Epidermal melanocyte (primary cell): ENCODE results near the gene PITX2.

ENCODE experiments used
- DNase-seq: peaks from one replicate; pipeline ENCODE4 v3.0.0; 2011; ENCODE audit warnings: low spot score; ENCODE audit not compliant: insufficient read length

Gene PITX2

DNA sequence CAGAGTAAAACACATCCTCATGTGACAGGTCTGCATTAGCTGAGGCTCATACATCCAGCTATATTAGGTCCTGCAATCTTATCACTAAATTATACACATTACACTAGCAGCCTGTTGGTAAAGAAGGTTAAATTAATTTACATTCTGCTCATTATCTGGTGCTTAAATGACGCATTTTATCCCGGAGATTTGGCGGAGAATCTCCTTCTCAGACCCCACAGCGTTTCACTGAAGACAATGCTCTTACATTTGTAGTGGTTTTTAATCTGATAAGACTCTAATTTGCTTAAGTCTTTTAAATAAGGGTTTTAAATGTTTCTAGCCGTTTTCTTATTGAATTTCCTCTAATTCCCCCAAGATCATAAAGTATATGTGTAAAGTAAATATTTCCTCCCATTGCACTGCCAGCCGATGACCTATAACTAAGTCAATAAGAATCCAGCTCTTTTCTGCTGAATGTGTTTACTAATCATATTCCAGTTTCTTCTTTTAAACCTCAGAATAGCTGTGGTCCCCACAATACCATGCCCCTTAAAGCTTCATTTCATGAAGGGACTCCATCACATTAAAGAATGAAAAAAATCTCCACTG is 2.1 kb upstream of the PITX2 start:
- DNase-seq, result no peak

DNA sequence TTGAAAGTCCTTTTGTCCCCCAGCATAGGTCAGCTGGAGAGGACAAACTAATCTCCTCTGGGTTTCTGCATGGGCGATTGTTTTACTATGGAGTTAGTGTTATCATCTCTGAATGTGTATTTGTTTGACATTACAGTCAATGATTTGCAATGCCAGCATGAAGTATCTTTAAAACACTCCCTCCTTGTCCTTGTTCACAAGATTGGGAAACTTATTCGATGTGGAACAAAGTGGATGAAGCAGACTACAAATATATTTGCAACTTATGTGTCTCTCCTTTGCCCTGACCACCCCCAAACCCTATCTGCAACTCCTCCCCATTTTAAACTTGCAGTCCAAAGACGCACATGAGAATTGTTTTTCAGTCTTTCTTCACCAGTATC is 1.5 kb upstream of the PITX2 start:
- no peak for DNase-seq

DNA sequence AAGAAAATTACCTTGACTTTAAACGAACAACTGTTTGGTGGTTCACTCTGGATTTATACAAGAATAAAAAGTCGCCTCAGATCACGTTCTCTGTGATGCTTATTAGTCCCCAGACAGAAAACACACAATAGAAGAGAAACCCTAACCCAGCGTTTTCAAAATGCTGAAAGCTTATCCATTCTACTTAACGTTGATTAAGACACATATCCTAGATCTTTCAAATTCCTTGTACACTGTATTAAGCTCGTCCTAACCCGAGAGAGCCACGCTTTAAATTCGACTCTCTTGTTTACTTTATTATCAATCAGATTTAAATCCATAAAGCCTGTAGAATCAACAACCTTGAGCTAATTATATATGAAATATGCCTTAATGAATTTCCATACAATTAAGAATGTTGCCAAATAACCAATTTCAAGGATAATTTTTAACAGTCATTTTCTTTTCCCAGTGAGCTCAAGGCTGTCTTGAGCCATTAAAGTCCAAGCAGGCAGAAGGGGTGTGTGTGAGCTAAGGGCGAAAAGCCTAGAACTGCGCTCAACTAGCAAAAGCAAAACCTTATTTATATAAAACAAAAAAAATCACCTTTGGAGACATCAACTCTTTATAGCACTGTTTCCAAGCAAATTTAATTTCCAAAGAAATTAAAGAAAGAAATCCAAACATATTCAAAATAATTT is 981 bp upstream of the PITX2 start:
- DNase-seq, result no peak

DNA sequence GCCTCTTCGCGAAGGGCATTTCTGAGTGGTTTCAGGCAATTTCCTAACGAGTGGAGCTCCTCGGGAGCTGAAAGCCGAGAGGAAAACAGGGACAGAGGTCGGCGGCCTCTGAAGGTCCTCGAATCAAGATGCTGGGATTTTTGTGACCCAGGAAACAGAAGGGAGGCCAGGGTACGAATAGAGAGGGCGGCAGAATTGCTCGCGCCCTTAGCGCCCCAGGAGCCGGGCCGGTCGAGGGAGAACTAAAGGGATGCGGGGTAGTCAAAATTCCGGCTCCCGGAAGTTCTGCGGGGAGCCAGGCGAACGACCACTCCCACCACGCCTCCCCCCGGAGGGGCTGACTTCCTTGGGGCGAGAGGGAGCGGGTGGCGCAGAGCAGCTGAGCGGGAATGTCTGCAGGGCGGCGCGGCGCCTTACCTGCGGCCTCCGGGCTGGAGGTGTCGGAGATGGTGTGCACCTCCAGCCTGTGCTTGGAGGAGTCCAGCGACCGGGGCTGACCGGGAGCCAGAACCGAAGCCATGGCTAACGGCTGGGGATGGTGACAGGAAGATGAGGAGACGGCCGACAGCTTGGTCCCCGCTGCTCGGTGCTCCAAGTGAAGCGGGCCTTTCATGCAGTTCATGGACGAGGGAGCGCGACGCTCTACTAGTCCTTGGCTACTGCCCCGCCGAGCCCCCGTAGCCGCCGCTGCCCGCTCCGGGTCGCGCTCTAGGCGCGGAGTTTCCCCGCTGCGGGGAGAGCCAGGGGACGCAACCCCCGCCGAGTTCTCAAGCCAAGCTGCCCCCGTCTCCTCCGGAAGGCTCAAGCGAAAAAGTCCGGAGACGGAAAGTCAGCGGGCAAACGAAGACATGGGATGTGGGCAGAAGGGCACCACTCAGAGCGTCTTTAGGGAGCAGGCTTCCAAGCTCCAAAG is 782 bp downstream of the PITX2 start:
- DNase-seq, result no peak

DNA sequence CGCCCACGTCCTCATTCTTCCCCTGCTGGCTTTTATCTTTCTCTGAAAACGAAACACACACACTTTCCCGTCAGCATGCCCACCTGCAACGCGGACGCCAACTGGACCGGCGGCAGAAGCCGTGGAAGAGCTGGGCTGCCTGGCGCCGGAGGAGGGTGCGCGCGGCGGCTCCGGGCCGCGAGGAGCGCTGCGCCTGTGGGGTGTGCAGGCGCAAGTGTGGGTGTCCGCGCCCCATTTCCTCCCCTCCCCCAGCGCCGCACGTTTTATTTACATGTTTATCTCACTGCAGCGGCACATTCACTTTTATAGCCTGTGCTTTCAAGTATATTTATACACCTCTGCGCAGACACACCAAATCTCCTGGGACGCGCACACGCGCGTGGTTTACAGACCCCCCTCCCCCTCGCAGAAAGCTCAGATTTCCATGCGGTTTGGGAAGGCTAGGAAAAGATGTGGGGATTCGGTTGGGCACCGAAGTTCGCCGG is 1.5 kb downstream of the PITX2 start:
- no peak for DNase-seq

DNA sequence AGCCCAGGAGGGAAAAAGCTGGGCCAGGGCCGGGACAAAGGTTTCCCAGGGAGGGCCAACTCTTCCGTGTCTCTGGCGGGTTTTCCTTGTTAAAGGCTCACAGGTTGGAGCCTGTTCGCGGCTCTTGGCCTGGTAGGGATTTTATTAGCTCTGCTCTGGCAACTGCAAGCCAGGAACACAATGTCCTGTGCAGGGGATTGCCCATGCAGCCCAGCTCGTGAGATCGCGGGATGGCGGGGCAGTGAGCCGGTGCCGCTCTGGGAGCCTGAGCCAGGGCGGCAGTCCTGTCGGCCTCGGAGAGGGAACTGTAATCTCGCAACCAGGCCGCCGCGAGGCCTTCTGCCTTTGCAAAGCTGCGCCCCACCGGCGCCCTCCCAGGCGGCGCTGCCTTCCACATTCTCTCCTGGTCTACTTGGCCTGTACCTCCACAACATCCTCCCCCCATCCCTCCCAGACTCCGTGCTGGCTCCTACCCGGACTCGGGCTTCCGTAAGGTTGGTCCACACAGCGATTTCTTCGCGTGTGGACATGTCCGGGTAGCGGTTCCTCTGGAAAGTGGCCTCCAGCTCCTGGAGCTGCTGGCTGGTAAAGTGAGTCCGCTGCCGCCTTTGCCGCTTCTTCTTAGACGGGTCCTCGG is 2.1 kb downstream of the PITX2 start:
- DNase-seq, result no peak

DNA sequence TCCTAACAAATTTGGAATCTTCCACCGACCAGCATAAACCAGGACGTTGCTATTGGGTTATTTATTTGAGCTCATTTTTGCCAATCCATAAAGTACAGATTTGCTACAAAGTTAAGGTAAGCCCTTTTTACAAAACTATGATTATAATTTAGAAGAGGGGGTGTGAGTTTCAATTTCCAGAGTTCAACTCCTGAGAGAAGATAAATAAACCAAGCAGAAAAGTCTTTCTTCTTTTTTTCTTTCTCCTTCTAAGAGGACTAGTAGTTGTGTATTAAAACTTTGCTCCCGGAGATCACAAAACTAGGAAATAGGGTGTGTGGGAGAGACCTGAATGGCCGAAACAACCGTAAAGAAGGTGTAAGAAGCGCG is 2.6 kb downstream of the PITX2 start:
- no peak for DNase-seq

DNA sequence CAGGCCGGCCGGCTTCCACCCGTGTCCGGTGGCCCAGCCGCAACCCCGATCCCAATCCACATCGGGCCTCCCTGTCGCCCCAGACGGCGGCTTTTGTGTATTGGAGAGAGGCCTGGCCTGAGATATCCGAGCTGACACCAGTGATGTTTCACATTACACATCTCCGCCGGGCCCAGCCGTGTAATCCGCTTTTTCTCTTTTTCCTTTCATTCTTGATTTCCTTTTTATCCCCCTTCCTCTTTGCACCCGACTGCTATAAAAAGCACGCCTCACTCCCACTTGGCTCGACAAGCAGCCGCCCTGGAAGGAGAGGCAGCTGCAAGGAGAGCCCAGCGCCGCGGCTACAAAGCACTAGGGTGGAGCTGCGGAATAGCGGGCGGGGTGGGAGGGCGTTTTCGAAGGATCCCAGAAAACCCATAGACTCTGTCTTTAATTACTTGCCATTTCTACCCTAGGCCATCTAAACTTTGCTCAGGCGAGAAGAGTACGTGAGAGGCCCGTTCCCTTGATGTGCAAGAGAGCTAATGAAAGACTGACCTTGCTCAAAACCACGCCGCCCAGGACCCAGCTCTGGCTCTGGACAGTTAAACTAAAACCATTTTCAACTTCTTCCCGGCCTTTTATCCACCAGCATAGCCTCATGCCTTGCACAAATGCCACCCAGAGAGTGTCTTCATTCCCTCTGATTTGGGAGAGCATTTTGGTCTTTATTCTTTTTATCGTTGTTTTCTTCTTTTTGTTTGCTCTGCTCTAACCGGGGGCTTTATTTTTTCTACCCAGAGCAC is 3.2 kb downstream of the PITX2 start:
- DNase-seq, result no peak

DNA sequence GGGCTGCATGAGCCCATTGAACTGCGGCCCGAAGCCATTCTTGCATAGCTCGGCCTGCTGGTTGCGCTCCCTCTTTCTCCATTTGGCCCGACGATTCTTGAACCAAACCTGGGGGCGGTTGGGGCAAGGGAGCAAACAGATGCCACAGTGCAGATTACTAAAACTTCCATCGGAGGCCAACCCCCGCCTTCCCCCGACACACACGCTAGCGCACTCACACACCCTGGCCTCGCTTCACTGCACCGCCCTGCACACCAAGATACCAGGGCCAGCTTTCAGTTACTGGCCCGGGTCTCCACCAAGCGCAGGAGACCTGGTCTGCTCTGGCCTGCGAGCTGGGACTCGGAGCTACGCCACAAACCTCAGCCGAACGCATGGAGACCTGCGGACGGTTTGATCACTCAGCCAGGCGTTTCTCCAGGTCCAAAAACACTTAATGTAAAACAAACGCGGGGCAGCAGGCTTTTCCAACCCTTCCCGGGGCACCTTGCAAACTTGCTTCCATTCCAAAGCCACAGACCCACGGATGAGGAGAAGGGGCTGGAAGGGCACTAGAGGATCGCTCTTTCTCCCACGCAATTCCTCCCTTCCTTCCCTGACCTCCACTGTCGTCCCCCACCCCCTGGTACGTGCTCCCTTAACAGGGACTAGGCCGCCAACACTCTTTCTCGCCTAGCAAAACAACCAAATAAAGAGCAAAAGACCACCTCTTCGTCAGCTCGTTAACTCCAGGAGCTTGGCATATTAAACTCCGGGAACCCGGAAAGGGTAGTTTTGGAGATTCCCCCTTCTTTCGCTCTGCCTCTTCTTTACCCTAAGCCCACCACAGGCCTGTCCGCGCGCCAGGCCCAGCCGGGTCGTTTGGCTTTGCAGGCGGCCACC is 4.1 kb downstream of the PITX2 start:
- DNase-seq, result no peak

DNA sequence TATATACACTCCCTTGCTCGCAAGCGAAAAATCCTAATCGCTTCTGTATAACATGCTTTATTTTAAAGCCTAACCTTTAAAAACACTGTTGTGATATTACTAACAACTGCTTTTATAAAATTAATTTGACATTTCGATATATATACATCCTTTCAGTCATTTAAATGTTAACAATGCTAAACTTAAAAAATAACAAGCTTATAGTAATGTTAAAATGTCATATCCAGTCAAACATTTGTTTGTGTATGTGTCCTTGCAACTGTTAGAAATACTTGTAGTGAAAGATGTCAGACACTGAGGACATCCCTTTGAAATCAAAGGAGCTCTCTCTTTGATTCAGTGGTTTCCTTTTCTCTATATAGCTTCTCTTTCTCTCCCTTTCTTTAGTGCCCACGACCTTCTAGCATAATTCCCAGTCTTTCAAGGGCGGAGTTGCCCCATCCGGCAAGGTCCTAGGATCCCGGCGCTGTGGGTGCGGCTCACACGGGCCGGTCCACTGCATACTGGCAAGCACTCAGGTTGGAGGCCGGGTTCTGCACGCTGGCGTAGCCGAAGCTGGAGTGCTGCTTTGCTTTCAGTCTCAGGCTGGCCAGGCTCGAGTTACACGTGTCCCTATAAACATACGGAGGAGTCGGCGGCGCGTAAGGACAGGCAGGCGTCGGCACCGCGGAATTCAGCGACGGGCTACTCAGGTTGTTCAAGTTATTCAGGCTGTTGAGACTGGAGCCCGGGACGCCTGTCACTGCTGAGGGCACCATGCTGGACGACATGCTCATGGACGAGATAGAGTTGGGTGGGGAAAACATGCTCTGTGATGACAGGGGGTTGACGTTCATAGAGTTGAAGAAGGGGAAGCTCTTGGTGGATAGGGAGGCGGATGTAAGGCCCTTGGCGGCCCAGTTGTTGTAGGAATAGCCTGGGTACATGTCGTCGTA is 5.0 kb downstream of the PITX2 start:
- DNase-seq, result no peak

DNA sequence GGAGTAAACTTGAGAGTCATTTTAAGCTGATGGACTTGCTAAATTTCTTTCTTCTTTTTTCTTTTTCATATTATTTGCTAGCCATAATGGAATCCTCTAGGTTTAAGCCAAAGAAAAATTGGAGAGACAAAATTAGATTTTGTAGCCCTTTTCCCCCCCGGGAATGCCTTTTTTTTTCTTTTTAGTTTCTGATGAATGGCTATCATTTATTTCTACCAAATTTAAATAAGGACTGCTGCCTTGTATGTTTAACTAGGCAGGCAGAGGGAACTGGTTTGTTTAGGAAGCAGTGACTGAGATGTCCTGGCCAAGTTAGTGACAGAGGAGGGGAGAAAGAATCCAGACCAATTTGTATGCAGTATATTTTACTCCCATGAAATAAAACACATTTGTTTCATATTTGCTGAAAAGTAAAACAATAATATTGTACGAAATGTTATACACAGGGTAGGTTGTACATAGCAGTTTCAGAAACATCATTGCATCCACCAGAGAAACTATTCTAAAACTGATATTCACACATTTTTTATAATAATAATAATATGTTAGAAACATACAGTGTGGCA is 5.7 kb downstream of the PITX2 start:
- DNase-seq, result no peak

DNA sequence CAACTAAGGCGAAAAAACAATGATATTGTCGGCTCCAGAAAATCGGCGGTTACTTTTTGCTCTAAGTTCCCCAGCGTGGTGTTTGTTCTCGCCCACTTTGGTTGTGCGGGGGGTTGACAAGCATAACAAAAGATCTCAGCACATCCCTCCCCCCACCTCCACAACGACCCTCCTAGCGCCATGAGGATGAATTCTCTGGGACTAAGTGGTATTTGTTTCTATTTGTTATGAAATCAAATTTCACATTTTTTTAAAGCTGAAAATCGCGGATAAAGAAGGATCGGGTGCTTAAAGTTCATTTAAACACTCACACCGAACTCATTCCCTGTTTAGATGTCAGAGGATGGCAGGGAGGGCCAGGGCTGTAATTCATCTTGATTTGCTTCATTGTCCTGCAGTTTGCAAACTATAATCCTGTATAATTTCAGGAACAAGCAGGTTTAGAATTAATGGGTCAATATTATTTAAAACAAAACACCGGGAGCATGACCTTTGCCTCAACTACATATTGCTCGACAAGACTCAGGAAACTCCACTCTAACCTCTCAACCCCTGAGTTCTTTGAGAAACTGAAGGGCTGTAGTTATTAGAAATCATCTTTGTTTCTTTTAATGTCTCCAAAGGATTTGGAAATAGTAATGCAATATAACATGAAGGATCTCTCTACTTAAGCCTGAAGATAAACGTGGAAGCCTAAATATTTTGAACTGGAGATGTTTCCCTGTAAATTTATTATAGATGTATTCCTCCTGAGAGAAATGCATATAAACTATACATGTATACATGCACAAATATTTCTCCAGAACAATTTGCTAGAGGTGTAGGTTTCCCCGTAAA is 6.4 kb downstream of the PITX2 start:
- DNase-seq, result no peak

DNA sequence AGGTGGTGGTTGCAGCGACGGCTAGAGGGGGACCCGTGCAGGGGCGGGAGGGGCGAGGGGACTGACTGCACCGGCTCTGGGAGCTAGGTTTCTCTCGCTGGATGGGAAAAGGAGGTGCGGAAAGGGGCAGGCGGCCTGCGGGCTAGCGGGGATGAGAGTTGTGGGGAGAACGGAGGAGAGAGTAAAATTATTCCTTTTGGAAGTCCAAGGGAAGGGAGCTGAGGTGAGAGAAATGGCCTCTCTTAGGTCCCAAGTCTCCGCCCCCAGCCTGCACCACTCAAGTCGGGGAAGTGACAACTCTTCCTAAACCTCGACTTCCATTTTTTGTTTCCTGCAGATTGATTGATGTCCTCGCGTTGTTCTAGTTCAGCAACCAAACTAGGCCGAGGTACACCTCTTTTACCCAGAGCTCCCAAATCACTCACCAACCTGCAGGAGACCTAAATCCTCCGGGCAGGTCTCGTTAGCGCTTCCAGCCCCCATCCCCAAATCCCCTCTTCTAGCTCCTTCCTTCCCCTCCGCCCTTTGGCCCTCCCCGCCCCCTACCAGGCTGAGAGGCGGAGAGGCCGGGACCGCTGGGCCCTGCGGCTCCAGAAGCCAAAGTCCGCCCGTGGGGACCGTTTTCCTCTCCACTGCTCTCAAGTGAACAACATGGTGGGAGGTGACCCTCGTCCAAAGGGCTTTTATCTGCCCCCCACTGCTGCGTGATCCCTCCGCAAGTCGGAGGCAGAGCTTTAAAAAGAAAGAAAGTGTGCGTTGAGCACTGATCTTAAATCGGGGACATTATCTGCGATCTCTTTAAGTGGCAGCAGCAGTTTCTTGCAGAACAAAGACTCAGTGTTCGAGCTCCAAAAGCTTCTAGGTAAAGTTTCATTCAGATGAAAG is 7.3 kb downstream of the PITX2 start:
- DNase-seq, result no peak

DNA sequence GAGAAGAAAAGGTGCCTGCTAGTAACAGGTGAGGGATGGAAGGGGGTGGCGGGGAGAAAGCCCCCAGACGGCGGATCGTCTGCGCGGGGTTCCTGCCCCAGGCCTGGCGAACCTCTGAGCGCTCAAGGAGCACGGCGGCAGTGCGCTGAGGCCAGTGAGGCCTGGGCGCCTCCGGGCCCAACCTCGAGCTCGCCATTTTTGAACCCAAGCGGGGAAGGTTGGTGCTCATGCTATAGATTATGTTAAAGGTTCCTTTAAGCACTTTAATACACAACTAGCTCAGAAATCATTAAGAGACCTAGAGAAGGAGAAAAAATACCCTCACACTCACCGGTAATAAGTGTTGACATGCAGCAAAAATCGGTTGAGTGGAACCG is 7.9 kb downstream of the PITX2 start:
- DNase-seq, result no peak

DNA sequence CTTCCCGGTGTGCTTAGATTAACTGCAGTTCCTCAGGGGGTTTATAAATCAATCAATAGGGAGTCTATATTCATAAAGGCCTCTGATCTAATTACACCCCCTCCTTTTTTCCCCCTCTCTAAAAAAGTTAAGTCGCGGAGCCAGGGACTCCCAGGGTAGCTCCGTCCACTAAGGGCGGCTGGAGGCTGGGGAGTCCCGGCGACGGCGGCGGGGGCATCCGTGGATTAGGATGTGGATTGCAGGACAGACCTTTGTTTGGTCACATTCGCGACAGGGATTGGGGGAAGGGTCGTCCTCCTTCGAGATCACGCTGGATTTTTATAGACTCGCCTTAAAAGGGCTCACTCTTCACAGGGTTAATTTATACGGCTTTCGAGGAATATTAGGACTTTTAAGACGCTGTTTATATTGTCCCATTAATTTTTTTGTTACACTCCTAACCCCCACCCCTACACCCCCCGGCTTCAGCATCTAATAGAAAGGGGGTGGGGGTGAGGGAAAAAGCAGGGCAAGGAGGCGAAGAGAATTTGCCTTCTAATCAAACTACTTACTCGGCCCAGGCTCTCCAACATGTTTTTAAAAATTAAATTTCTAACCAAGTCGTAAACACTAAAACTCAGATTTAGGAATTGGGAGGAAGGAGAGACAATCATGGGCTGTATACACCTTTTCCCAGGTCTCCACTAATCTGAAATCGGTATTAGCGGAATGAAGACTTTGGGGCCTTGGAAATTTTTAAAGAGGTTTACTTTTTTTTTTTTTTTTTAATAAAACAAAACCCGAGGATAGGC is 8.5 kb downstream of the PITX2 start:
- DNase-seq, result no peak

DNA sequence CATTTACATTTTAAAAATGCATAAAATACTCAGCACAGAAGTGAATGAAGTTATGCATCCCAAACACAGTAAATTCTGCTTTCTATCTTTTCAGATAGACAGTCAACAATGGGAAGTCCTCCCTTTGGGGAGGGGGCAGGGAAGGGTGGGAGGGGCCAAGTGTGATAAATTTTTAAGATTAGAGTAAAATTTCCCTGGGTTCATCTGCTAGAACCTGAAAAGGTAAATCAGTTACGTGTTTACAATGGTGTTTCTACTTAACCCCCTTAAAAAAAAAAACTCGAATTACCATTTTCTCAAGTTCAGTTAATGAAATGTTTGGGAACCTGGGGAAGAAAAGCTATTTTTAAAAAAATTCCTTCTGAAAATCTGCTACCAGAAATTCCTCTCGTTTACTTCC is 9.1 kb downstream of the PITX2 start:
- no peak for DNase-seq
